HG03442 (cell line): ENCODE measurements around the gene GABBR1.
"Not testable (repeated sequence)": the region's sequence is repeated elsewhere in the genome, so short reads cannot be mapped to it uniquely, and the experiment has no call there.

Source experiments
- ATAC-seq: cut with Tn5 transposase; IDR thresholded peaks from one replicate; pipeline ENCODE4 v1.9.1; 2021; ENCODE audit warnings: mild to moderate bottlenecking, moderate library complexity; ENCODE audit not compliant: unreplicated experiment

Gene GABBR1

DNA sequence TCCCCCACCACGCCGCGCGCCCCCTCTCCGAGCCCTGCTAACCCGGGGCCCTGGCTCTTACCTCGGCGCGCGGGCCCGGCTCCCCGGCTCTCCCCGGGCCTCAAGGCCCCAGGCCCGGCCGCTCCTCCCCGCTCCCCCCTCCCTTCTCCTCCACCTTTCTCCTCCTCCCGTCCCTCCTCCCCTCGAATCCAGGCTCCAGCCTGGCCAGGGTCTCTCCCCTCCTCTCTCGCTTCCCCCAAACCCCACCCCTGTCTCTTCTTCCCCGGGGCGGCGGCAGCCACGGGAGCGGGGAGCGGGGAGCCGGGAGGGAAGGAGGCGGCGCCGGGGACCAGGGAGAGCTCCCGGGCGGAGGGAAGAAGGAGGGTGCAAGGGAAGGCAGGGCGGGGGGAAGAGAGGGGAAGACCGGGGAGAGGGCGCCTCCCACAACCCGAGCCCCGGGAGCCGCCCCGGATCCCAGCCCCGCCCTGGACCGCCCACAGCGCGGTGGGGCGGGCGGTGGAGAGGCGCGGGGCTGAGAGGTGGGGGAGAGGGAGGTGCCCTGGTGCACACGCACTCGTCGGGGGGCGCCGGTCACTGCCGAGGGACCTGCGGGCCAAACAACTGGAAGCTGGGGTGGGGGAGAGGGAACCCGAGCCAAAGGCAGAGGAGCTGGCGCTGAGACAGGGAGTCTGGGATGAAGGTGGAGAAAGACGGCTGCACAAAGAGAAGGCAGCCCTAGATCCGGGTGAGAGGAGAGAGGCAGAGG lies at the start of gene GABBR1:
Gene GABBR1, minus strand, starts transcription at position 395 of the 745 bp plus-strand sequence. CDS start 798 bp downstream, outside the sequence.
- ATAC-seq, result peak; percentile 69

DNA sequence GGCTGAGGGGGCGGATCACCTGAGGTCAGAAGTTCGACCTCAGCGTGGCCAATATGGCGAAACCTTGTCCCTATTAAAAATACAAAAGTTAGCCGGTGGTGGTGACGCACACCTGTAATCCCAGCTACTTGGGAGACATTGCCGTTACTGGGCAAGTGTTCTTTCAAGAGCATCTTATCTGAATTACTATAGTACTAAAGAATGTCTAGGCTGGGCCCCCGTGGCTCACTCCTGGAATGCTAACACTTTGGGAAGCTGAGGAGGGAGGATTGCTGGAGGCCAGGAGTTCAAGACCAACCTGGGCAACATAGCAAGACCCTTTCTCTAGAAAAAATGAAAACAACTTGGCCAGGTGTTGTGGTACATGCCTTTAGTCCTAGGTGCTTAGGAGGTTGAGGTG lies 48.8 kb upstream of the GABBR1 start:
- no peak for ATAC-seq

DNA sequence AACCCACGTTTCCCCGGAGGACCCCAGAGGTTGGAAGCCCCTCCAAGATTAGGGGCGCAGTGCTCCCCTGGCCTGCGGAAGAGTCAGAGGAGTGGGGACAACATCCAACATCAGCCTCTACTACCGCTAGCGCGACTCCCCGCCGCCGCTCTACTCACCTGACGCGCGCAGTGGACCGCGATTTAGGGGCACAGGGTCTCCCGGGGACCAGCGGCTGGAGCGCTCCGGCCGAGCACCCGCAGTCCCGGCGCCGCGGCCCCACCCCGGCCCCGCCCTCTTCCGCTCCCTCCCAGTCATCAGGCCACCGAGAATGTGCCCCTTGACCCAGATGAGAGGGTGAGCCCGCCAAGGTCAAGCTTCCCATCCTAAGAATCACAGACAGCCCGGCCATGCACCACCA lies 47.9 kb upstream of the GABBR1 start, which contains the start of gene ZFP57:
Gene ZFP57, minus strand, starts transcription at position 249 of the 400 bp plus-strand sequence. CDS start 4,149 bp downstream, outside the sequence.
- ATAC-seq, result no peak

DNA sequence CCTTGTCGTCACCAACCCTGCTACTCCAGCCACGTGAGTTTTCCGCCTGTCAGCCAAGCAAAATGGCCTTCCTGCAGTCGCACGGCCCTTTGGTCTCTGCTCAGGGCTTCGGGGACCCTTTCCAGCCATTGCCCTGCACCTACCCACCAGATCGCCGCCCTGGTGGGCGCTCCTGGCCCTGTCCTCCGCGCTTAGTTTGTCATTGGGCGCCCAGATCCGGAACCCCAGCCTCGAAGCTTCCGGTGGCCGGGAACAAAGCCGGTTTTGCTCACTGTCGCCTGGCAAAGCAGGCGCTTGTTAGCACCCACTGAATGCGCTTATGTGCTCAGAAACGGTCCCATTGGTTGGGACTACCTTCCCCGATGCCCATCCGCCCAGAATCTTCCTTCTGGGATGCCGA lies 47.4 kb upstream of the GABBR1 start:
- ATAC-seq, result no peak

GRCh38 chr6:29679962-29680361 lies 47.0 kb upstream of the GABBR1 start:
- ATAC-seq, result no peak

- no peak for ATAC-seq
These were observed 45.1 kb upstream of the GABBR1 start for GRCh38 chr6:29678114-29678513.

- ATAC-seq, result no peak
These were observed 44.1 kb upstream of the GABBR1 start for GRCh38 chr6:29676981-29677601.

DNA sequence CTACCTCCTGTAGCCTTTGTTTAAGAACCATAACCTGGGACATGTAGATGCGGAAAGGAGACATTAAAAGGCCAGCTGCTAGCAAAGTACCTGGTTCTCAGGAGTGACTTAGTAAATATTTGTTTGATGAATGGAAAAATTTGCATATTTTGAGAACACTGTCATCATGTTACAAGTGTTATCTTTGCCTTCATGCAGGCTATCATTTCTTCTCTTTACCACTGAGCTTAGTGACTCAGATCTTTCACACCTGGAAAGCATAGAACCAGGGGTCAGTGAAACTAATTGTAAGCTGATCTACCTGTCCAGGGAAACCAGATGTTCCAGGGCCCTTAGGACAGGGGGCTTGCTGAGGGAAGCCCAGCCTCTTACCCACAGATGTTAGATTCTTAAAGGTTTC lies 42.6 kb upstream of the GABBR1 start:
- no peak for ATAC-seq

GRCh38 chr6:29674008-29674407 lies 41.0 kb upstream of the GABBR1 start:
- ATAC-seq, result no peak

GRCh38 chr6:29673161-29673560 lies 40.2 kb upstream of the GABBR1 start:
- no peak for ATAC-seq

DNA sequence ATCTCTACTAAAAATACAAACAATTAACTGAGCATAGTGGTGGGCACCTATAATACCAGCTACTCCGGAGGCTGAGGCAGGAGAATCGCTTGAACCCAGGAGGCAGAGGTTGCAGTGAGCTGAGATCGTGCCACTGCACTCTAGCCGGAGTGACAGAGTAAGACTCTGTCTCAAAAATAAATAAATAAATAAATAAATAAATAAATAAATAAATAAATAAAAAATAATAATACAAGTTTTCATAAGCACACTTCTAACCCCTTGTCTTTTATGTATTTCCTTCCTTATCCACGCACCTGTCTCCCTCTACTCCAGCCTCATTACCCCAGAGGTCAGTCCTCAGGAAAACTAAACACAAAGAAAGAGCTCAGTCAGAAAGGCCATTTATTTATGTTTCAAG lies 39.1 kb upstream of the GABBR1 start:
- not testable (repeated sequence) for ATAC-seq

GRCh38 chr6:29671026-29671425 lies 38.0 kb upstream of the GABBR1 start:
- ATAC-seq, result no peak

- ATAC-seq, result no peak
These were observed 34.2 kb upstream of the GABBR1 start for GRCh38 chr6:29667158-29667557.

GRCh38 chr6:29666826-29667130 lies 33.8 kb upstream of the GABBR1 start:
- ATAC-seq, result no peak

- no peak for ATAC-seq
These were observed 33.2 kb upstream of the GABBR1 start for GRCh38 chr6:29665942-29666825.

- ATAC-seq, result no peak
These were observed 30.5 kb upstream of the GABBR1 start for GRCh38 chr6:29663300-29664042.

- ATAC-seq, result not testable (repeated sequence)
These were observed 28.6 kb upstream of the GABBR1 start for GRCh38 chr6:29661502-29662141.

GRCh38 chr6:29661071-29661470 lies 28.1 kb upstream of the GABBR1 start:
- ATAC-seq, result no peak

DNA sequence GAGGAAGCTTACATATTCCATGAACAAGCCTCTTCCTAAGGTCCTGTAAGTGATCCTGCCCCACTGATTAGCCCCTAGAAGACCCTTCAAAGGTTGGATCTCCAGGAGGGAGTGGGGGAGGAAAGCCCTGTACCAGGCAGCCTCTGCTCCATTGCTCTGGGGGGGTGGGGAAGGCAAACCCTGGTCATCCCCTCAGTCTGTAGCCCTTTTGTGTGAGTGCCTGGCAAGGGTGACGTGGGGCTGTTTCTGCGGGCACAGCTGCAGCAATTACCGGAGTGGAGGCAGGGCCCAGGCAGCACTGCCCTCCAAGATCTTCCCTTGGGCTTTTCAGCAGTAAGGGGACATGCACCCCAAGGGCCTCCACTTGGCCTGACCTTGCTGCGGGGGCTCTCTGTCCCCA lies 23.8 kb upstream of the GABBR1 start, which contains the start of gene MOG:
Gene MOG, plus strand, starts transcription at position 295 of the 400 bp plus-strand sequence. CDS start 118 bp downstream, outside the sequence.
- no peak for ATAC-seq

DNA sequence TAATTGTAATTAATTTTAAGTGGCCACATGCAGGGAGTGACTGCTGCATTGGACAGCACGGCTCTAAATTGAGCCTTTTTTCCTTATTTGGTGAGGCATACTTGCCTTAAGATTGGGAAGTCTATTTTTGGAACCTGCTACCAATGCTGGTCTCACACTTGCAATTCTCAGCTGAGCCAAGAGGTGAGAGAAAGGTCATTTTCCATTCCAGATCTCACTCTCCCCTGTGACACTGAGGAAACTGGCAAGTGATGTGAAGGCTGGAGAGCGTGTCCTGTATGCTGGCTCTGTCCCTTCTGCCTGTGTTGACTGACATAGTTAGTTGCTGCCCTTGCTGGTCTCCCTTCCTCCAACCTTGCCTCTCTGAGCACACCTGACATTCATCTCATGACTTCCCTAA lies 23.2 kb upstream of the GABBR1 start:
- no peak for ATAC-seq
